HCT116 (cell line): Measurements from ENCODE around the gene PWP1.

Experiments used
- EGR1 ChIP-seq: IDR thresholded peaks from 2 replicates; pipeline ENCODE4 v1.6.1; 2012; ENCODE audit warnings: low read depth
- EZH2 ChIP-seq: fragments of 200-600 bp; sonication (generic); IDR thresholded peaks from 2 replicates; pipeline ENCODE4 v1.6.1; 2017; ENCODE audit warnings: antibody characterized with exemption, mixed run types
- EZH2phosphoT487 ChIP-seq: fragments of 200-600 bp; IDR thresholded peaks from 2 replicates; pipeline ENCODE4 v1.6.1; 2018; ENCODE audit warnings: antibody characterized with exemption, borderline replicate concordance
- JUND ChIP-seq: IDR thresholded peaks from 2 replicates; pipeline ENCODE4 v1.6.1; 2012
- POLR2A ChIP-seq: IDR thresholded peaks from 2 replicates; pipeline ENCODE4 v1.7.0; 2011; ENCODE audit warnings: borderline replicate concordance; ENCODE audit not compliant: insufficient read depth, insufficient read length; ENCODE audit errors: extremely low read depth
- POLR2AphosphoS5 ChIP-seq: IDR thresholded peaks from 2 replicates; pipeline ENCODE4 v1.6.1; 2011; ENCODE audit warnings: mild to moderate bottlenecking, low read depth, low read length, moderate library complexity
- RAD21 ChIP-seq: IDR thresholded peaks from 2 replicates; pipeline ENCODE4 v1.6.1; 2012; ENCODE audit warnings: low read depth, mild to moderate bottlenecking
- SRF ChIP-seq: IDR thresholded peaks from 2 replicates; pipeline ENCODE4 v1.6.1; 2012; ENCODE audit warnings: low read depth
- TF ChIP-seq, protein P1 (sequence below): IDR thresholded peaks from 2 replicates; pipeline ENCODE4 v1.6.1; 2012
- TF ChIP-seq, protein P2 (sequence below), 3 experiments: fragments of 200-600 bp in 1 of 3; sonication (generic) in 1 of 3; IDR thresholded peaks in 2 of 3; conservative IDR thresholded peaks in 1 of 3; 2 replicates each; pipeline ENCODE4 v1.5.1; 2012 to 2017; ENCODE audit warnings: low read depth in 2 of 3, low read length in 2 of 3, antibody characterized with exemption in 1 of 3, borderline replicate concordance in 1 of 3, control low read depth in 1 of 3, mild to moderate bottlenecking in 1 of 3, mixed read lengths in 1 of 3, mixed run types in 1 of 3, moderate library complexity in 1 of 3; ENCODE audit not compliant: insufficient read depth in 1 of 3

DNA sequence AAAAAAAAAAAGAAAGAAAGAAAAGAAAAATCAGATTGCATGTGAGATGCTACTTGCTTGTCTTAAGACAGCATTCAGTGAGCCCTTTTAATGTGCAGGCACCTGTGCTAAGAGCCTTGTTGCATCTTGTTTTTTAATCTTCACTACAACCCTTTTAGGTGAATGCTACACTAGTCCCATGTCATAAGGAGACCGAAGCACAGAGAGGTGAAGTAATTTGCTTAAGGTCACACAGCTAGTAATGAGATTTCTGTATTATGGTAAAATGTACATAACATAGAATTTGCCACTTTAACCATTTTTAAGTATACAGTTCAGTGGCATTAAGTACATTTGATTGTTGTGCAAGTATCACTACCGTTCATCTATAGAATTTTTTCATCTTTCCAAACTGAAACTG, 32.1 kb upstream of the PWP1 start:
- TF ChIP-seq EGR1 (no peak), EZH2 (no peak), SRF (no peak), POLR2AphosphoS5 (no peak), POLR2A (no peak), EZH2phosphoT487 (no peak), JUND (no peak), RAD21 (no peak)
- TF ChIP-seq, protein P1, sequence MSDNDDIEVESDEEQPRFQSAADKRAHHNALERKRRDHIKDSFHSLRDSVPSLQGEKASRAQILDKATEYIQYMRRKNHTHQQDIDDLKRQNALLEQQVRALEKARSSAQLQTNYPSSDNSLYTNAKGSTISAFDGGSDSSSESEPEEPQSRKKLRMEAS: no peak
- TF ChIP-seq, protein P2, sequence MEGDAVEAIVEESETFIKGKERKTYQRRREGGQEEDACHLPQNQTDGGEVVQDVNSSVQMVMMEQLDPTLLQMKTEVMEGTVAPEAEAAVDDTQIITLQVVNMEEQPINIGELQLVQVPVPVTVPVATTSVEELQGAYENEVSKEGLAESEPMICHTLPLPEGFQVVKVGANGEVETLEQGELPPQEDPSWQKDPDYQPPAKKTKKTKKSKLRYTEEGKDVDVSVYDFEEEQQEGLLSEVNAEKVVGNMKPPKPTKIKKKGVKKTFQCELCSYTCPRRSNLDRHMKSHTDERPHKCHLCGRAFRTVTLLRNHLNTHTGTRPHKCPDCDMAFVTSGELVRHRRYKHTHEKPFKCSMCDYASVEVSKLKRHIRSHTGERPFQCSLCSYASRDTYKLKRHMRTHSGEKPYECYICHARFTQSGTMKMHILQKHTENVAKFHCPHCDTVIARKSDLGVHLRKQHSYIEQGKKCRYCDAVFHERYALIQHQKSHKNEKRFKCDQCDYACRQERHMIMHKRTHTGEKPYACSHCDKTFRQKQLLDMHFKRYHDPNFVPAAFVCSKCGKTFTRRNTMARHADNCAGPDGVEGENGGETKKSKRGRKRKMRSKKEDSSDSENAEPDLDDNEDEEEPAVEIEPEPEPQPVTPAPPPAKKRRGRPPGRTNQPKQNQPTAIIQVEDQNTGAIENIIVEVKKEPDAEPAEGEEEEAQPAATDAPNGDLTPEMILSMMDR (IDR thresholded peaks at IDR 0.05 in 2 of 3, conservative IDR thresholded peaks at IDR 0.05 in 1 of 3; ENCODE audit: borderline replicate concordance in 1 of 3, insufficient read depth in 1 of 3, low read depth in 2 of 3, low read length in 2 of 3): no peak
